GM19328 (cell line): Measurements from ENCODE around the gene RHBDL2.
"Not testable (repeated sequence)": the region's sequence is repeated elsewhere in the genome, so short reads cannot be mapped to it uniquely, and the experiment has no call there.

Experiments
- ATAC-seq: cut with Tn5 transposase; IDR thresholded peaks from one replicate; pipeline ENCODE4 v1.9.1; 2021; ENCODE audit warnings: mild to moderate bottlenecking, moderate library complexity; ENCODE audit not compliant: unreplicated experiment

RHBDL2 gene

GRCh38 chr1:38938722-38939260 is 2.8 kb downstream of the RHBDL2 start:
- ATAC-seq: no peak

GRCh38 chr1:38932571-38932970 is 9.1 kb downstream of the RHBDL2 start:
- ATAC-seq: no peak

- no peak for ATAC-seq
These were observed 12.2 kb downstream of the RHBDL2 start for GRCh38 chr1:38929476-38929875.

GRCh38 chr1:38929054-38929453 is 12.6 kb downstream of the RHBDL2 start:
- ATAC-seq: no peak

GRCh38 chr1:38926091-38926490 is 15.5 kb downstream of the RHBDL2 start:
- no peak for ATAC-seq

- no peak for ATAC-seq
These were observed 16.2 kb downstream of the RHBDL2 start for GRCh38 chr1:38925391-38925790.

GRCh38 chr1:38923607-38924006 is 18.0 kb downstream of the RHBDL2 start:
- ATAC-seq: no peak

- ATAC-seq: no peak
These were observed 22.5 kb downstream of the RHBDL2 start for GRCh38 chr1:38919130-38919529.

GRCh38 chr1:38918568-38918967 is 23.1 kb downstream of the RHBDL2 start:
- ATAC-seq: no peak

- ATAC-seq: no peak
These were observed 23.9 kb downstream of the RHBDL2 start for GRCh38 chr1:38917772-38918171.

GRCh38 chr1:38917337-38917736 is 24.3 kb downstream of the RHBDL2 start:
- ATAC-seq: no peak

GRCh38 chr1:38915352-38915948 is 26.2 kb downstream of the RHBDL2 start:
- no peak for ATAC-seq

GRCh38 chr1:38914908-38915307 is 26.7 kb downstream of the RHBDL2 start:
- ATAC-seq: not testable (repeated sequence)

- ATAC-seq: no peak
These were observed 32.8 kb downstream of the RHBDL2 start for GRCh38 chr1:38908821-38909220.

- no peak for ATAC-seq
These were observed 35.6 kb downstream of the RHBDL2 start for GRCh38 chr1:38905985-38906384.

- no peak for ATAC-seq
These were observed 42.1 kb downstream of the RHBDL2 start for GRCh38 chr1:38899560-38899959.

- ATAC-seq: no peak
These were observed 42.9 kb downstream of the RHBDL2 start for GRCh38 chr1:38898653-38899230.

GRCh38 chr1:38896169-38896568 is 45.5 kb downstream of the RHBDL2 start:
- ATAC-seq: no peak

- no peak for ATAC-seq
These were observed 48.7 kb downstream of the RHBDL2 start for GRCh38 chr1:38892976-38893375.

GRCh38 chr1:38891753-38892152 is 49.9 kb downstream of the RHBDL2 start:
- no peak for ATAC-seq

- no peak for ATAC-seq
These were observed 52.0 kb downstream of the RHBDL2 start for GRCh38 chr1:38889589-38889988.

GRCh38 chr1:38888423-38889333 is 53.0 kb downstream of the RHBDL2 start:
- ATAC-seq: no peak
